ENCODE measurements around the gene ENO4.

The ENO4 gene

GRCh38 chr10:116803451-116804249 lies 45.6 kb upstream of the ENO4 start:
- no peak for TF ChIP-seq CTCF (IDR thresholded peaks at IDR 0.05; ENCODE audit: extremely low read depth, insufficient read depth, missing control alignments)
- in situ Hi-C loops (cut with MboI; ENCODE audit: low pct_unique_long_range_greater_than_20kb, low sequenced_read_pairs, unreplicated experiment) = no loop called here
- DNase-seq (ENCODE audit: low spot score) = no peak

- TF ChIP-seq CTCF (IDR thresholded peaks at IDR 0.05; ENCODE audit: extremely low read depth, insufficient read depth, missing control alignments) = no peak
- DNase-seq (ENCODE audit: low spot score) = no peak
- in situ Hi-C loops (cut with MboI; ENCODE audit: low pct_unique_long_range_greater_than_20kb, low sequenced_read_pairs, unreplicated experiment) = no loop called here
These were observed 40.6 kb upstream of the ENO4 start for GRCh38 chr10:116808706-116809105.

- peak; percentile 36 for TF ChIP-seq CTCF (IDR thresholded peaks at IDR 0.05; ENCODE audit: extremely low read depth, insufficient read depth, missing control alignments)
- DNase-seq (ENCODE audit: low spot score) = no peak
- in situ Hi-C loops (cut with MboI; ENCODE audit: low pct_unique_long_range_greater_than_20kb, low sequenced_read_pairs, unreplicated experiment) = no loop called here
These were observed 39.7 kb upstream of the ENO4 start for GRCh38 chr10:116809483-116810119.

GRCh38 chr10:116810120-116810500 lies 39.2 kb upstream of the ENO4 start:
- in situ Hi-C loops (cut with MboI; ENCODE audit: low pct_unique_long_range_greater_than_20kb, low sequenced_read_pairs, unreplicated experiment) = no loop called here
- no peak for TF ChIP-seq CTCF (IDR thresholded peaks at IDR 0.05; ENCODE audit: extremely low read depth, insufficient read depth, missing control alignments)
- no peak for DNase-seq (ENCODE audit: low spot score)

- no peak for DNase-seq (ENCODE audit: low spot score)
- no peak for TF ChIP-seq CTCF (IDR thresholded peaks at IDR 0.05; ENCODE audit: extremely low read depth, insufficient read depth, missing control alignments)
- in situ Hi-C loops (cut with MboI; ENCODE audit: low pct_unique_long_range_greater_than_20kb, low sequenced_read_pairs, unreplicated experiment) = no loop called here
These were observed 38.4 kb upstream of the ENO4 start for GRCh38 chr10:116810895-116811294.

GRCh38 chr10:116811691-116812090 lies 37.6 kb upstream of the ENO4 start:
- TF ChIP-seq CTCF (IDR thresholded peaks at IDR 0.05; ENCODE audit: extremely low read depth, insufficient read depth, missing control alignments) = no peak
- in situ Hi-C loops (cut with MboI; ENCODE audit: low pct_unique_long_range_greater_than_20kb, low sequenced_read_pairs, unreplicated experiment) = no loop called here
- no peak for DNase-seq (ENCODE audit: low spot score)

All from GM13977 (cell line).